ENCODE measurements around the gene AURKAIP1. TPM values are rescaled to one million over a fixed set of nuclear protein-coding genes. Genes with fewer than 3 reads are reported as not detected.

AURKAIP1 gene
- total and polyA plus RNA-seq, 9 of the 15 experiments (the other 6 are each of a cell fraction or from before 2014, with no cell fraction given), result 7.8 to 478 (median 92.0) TPM

DNA sequence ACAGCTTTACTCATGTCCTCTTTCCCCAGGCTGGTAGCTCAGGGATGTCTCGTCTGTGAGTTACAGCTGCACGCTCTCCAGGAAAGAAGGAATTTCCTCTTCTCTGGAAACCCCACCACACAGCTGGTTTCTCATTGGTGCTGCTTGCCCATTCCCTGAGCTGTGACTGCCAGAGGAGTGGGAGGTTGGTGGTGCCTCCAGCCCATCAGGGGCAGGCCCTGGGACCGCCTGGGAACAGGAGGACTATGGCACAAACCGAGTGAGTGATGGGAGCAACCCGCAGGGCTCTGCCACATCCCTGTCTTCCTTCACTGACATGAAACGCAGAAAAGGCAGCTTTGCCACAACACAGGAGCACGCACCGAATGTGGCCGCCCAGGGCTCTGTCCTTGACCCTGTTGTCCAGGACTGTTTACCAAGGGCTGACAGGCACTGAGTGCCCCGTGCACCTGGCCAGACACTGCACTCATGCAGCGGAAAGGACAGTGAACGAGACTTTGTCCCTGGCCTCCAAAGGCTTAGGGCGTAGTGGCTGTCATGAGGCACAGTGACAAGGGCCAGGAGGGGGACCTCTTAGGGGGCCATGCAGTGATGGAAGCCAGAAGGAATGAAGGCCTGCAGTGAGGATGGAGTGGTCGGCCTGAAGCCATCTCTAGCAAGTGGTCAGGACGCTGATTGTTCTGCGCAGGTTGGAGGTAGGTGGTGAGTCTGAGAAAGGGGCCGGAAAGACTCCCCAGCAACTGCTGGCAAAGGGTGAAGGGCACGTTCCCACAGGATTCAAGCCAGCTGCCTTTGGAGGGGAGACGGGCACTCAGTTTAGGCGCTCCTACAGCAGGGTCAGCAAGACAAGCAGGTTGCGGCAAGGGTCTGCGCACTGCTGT lies 25.8 kb upstream of the AURKAIP1 start (continued):
- no peak for TF ChIP-seq DDX20 (tag; IDR thresholded peaks at IDR 0.05; ENCODE audit: low read depth)
- no peak for TF ChIP-seq CSDE1 (IDR thresholded peaks at IDR 0.05)
- TF ChIP-seq MED1 (CRISPR knock-in tag; IDR thresholded peaks at IDR 0.05; ENCODE audit: borderline replicate concordance), result 0 out of 2 replicates have a peak, but pooled peaks have one; percentile 44
- TF ChIP-seq, protein P1, sequence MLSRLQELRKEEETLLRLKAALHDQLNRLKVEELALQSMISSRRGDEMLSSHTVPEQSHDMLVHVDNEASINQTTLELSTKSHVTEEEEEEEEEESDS (CRISPR knock-in tag; IDR thresholded peaks at IDR 0.05), result no peak
- no peak for TF ChIP-seq SAFB2 (IDR thresholded peaks at IDR 0.05; ENCODE audit: borderline replicate concordance, low read depth, low read length, severe bottlenecking)
- no peak for TF ChIP-seq FIP1L1 (IDR thresholded peaks at IDR 0.05; ENCODE audit: low read depth, low read length, poor library complexity, severe bottlenecking)
- no peak for TF ChIP-seq ZNF140 (CRISPR knock-in tag; IDR thresholded peaks at IDR 0.05)
- no peak for TF ChIP-seq IFI16 (CRISPR knock-in tag; IDR thresholded peaks at IDR 0.05)
- no peak for TF ChIP-seq ZFPM2 (CRISPR knock-in tag; IDR thresholded peaks at IDR 0.05)
- TF ChIP-seq ZEB2 (IDR thresholded peaks at IDR 0.05), result no peak
- TF ChIP-seq POLR2AphosphoS2 (IDR thresholded peaks at IDR 0.05; ENCODE audit: low read length), result peak; percentile 89
- TF ChIP-seq, protein P2, sequence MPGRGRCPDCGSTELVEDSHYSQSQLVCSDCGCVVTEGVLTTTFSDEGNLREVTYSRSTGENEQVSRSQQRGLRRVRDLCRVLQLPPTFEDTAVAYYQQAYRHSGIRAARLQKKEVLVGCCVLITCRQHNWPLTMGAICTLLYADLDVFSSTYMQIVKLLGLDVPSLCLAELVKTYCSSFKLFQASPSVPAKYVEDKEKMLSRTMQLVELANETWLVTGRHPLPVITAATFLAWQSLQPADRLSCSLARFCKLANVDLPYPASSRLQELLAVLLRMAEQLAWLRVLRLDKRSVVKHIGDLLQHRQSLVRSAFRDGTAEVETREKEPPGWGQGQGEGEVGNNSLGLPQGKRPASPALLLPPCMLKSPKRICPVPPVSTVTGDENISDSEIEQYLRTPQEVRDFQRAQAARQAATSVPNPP (IDR thresholded peaks at IDR 0.05; ENCODE audit: borderline replicate concordance, insufficient read depth, insufficient read length), result no peak
- TF ChIP-seq CTBP1 (IDR thresholded peaks at IDR 0.05; ENCODE audit: borderline replicate concordance), result no peak
- TF ChIP-seq HCFC1 (IDR thresholded peaks at IDR 0.05; ENCODE audit: low read depth, low read length), result no peak
- no peak for TF ChIP-seq CBX2 (IDR thresholded peaks at IDR 0.05; ENCODE audit: insufficient read depth, low read length, poor library complexity, severe bottlenecking)
- no peak for TF ChIP-seq ZNF134 (CRISPR knock-in tag; conservative IDR thresholded peaks at IDR 0.05)
- TF ChIP-seq MTA1 (IDR thresholded peaks at IDR 0.05; ENCODE audit: borderline replicate concordance), result no peak
- TF ChIP-seq NONO (IDR thresholded peaks at IDR 0.05; ENCODE audit: low read depth in 2 of 2, low read length in 1 of 2), result no peak; a peak in 1 of 4 replicates
- TF ChIP-seq, protein P3, sequence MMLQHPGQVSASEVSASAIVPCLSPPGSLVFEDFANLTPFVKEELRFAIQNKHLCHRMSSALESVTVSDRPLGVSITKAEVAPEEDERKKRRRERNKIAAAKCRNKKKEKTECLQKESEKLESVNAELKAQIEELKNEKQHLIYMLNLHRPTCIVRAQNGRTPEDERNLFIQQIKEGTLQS (IDR thresholded peaks at IDR 0.05), result no peak
- TF ChIP-seq, protein P3 (CRISPR knock-in tag; conservative IDR thresholded peaks at IDR 0.05), result no peak
- no peak for TF ChIP-seq HEY1 (CRISPR knock-in tag; IDR thresholded peaks at IDR 0.05; ENCODE audit: borderline replicate concordance)
- TF ChIP-seq PRMT5 (CRISPR knock-in tag; IDR thresholded peaks at IDR 0.05), result no peak
- TF ChIP-seq, protein P4, sequence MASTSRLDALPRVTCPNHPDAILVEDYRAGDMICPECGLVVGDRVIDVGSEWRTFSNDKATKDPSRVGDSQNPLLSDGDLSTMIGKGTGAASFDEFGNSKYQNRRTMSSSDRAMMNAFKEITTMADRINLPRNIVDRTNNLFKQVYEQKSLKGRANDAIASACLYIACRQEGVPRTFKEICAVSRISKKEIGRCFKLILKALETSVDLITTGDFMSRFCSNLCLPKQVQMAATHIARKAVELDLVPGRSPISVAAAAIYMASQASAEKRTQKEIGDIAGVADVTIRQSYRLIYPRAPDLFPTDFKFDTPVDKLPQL (IDR thresholded peaks at IDR 0.05; ENCODE audit: extremely low read depth, insufficient read length), result no peak
- TF ChIP-seq, protein P5, sequence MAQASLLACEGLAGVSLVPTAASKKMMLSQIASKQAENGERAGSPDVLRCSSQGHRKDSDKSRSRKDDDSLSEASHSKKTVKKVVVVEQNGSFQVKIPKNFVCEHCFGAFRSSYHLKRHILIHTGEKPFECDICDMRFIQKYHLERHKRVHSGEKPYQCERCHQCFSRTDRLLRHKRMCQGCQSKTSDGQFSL (CRISPR knock-in tag; IDR thresholded peaks at IDR 0.05), result no peak
- TF ChIP-seq, protein P5 (tag; IDR thresholded peaks at IDR 0.05), result no peak
- TF ChIP-seq CC2D1A (IDR thresholded peaks at IDR 0.05), result no peak

All from K562 (cell line).